Suprapubic skin (tissue), 4 donors: ENCODE measurements around the gene ZNF536. TPM values are rescaled to one million over a fixed set of nuclear protein-coding genes. Genes with fewer than 3 reads are reported as not detected.

Experiments
- DNase-seq, 2 donors: peaks; one replicate each; pipeline ENCODE4 v3.0.0-alpha.2; 2019; ENCODE audit warnings: low spot score in 2 of 2
- H3K27ac ChIP-seq: fragments of 200-600 bp; sonication (generic); one replicate; pipeline ENCODE4 v1.5.1; 2019
- H3K27me3 ChIP-seq: fragments of 200-600 bp; sonication (generic); one replicate; pipeline ENCODE4 v1.5.1; 2019
- H3K36me3 ChIP-seq: fragments of 200-600 bp; sonication (generic); one replicate; pipeline ENCODE4 v1.5.1; 2019
- H3K4me1 ChIP-seq: fragments of 200-600 bp; sonication (generic); one replicate; pipeline ENCODE4 v1.5.1; 2019
- H3K4me3 ChIP-seq: fragments of 200-600 bp; sonication (generic); one replicate; pipeline ENCODE4 v1.5.1; 2019; ENCODE audit warnings: mild to moderate bottlenecking
- H3K9me3 ChIP-seq: fragments of 200-600 bp; sonication (generic); one replicate; pipeline ENCODE4 v1.5.1; 2019
- CTCF ChIP-seq, 2 donors: fragments of 200-600 bp in 1 of 2; fragments of 450-650 bp in 1 of 2; sonication (generic) in 1 of 2; IDR thresholded peaks; one replicate each; pipeline ENCODE4 v1.5.1; 2016 to 2019; ENCODE audit warnings: antibody characterized with exemption in 2 of 2, mild to moderate bottlenecking in 1 of 2, moderate library complexity in 1 of 2
- EP300 ChIP-seq: sonication (generic); formaldehyde crosslinking; IDR thresholded peaks from one replicate; pipeline ENCODE4 v1.6.1; 2017; ENCODE audit warnings: antibody characterized with exemption
- POLR2A ChIP-seq, 2 donors: fragments of 450-650 bp; IDR thresholded peaks; one replicate each; pipeline ENCODE4 v1.6.1; 2017; ENCODE audit warnings: antibody characterized with exemption in 2 of 2, mild to moderate bottlenecking in 2 of 2, moderate library complexity in 2 of 2
- POLR2AphosphoS5 ChIP-seq, 3 donors: sonication (generic); formaldehyde crosslinking; IDR thresholded peaks; one replicate each; pipeline ENCODE4 v1.6.1; 2017; ENCODE audit warnings: antibody characterized with exemption in 3 of 3
- WGBS: methylation state at CpG from one replicate; pipeline ENCODE4 v1.1.5; 2018; 5-methylcytosine and 5-hydroxymethylcytosine counted together
- total RNA-seq, 4 donors: library from RNA; depleted of rRNA; stranded (reverse); fragments of >200 nt; gene quantifications; one replicate each; pipeline ENCODE4 v1.1.0, GENCODE V29; 2016

ZNF536 gene
- total RNA-seq, 4 donors from 2014 or later = 0.10 to 1.5 (median 0.51) TPM

- peaks cover 6% of the 10 kb centered on the region for H3K27me3 ChIP-seq
- TF ChIP-seq POLR2AphosphoS5 (IDR thresholded peaks at IDR 0.05) (no peak), EP300 (no peak), POLR2A (IDR thresholded peaks at IDR 0.05) (no peak)
- no peaks in the 10 kb centered on the region for H3K36me3 ChIP-seq
- no peaks in the 10 kb centered on the region for H3K9me3 ChIP-seq
- H3K4me3 ChIP-seq = no peak overlapping the region
- H3K27ac ChIP-seq = no peak overlapping the region
- 22% methylated on average over 5 of the region's 5 CpGs for WGBS
- H3K4me1 ChIP-seq = peaks cover 8% of the 10 kb centered on the region
- peak in 1 of 2 donors; percentile 67 for DNase-seq
These were observed 221.2 kb downstream of the ZNF536 start for GRCh38 chr19:30593356-30593755.

DNA sequence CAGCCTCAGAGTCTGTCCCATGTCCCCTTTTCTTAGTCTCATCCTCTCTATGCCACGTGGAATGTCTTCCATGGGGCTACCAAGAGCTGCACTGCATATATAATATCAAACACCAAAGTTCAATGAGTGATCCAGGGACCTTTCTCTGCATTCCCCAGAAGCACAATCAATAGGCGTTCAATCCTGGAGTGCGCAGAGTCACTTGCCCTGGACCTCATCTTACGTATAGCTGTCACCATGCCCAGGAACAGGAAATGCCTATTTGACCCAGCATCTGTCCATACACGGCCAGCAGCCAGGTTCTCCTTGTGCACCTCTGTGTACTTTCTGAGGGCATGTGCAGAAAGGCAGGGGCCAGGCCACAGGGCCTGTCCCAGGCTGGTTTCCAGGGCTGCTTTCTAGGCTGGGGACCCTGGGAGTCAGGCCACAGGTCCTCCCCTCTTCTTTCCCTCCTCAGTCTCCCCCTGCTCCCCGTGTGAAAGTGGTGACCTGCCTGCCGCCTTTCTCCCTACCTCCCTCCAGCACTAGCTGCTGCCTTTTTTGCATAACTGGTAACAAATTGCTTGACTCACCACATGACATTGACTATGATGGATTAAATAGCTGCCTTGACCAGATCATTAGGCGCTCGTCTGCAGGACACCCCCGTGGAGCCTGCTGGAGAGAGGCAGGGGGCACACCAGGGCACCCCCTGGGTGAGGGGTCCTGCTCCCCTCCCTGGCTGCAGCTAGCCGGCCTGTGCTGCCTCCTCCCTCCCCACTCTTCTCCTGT lies 222.0 kb downstream of the ZNF536 start:
- H3K36me3 ChIP-seq = no peaks in the 10 kb centered on the region
- H3K4me1 ChIP-seq = peaks cover 8% of the 10 kb centered on the region
- DNase-seq = peak in 1 of 2 donors; percentile 50
- no peaks in the 10 kb centered on the region for H3K9me3 ChIP-seq
- no peak for TF ChIP-seq POLR2AphosphoS5 (IDR thresholded peaks at IDR 0.05)
- no peak for TF ChIP-seq EP300
- 71% methylated on average over 11 of the region's 11 CpGs for WGBS
- no peak overlapping the region for H3K27ac ChIP-seq
- no peak overlapping the region for H3K4me3 ChIP-seq
- H3K27me3 ChIP-seq = peaks cover 6% of the 10 kb centered on the region

DNA sequence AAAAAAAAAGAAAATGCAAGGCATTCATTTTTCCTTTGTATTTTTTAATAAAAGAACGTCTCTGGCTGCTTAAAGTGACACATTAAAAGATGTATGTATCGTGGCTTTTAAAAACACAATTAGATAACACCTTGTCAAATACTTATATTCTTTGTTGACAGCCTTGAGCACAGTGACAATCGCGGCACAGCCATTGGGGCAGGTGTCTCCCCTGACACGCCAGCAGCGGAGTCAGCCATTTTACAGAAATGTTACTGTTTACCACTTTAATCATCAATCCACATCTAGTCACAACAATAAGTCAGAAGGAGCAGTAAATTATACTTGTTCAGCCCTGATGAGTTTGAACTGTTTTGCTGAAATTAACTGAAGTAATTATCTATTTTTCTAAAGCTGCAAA lies 224.1 kb downstream of the ZNF536 start:
- TF ChIP-seq POLR2A (IDR thresholded peaks at IDR 0.05) (no peak), POLR2AphosphoS5 (IDR thresholded peaks at IDR 0.05) (no peak), EP300 (no peak), CTCF (IDR thresholded peaks at IDR 0.05) (no peak)
- no peak overlapping the region for H3K27ac ChIP-seq
- no peaks in the 10 kb centered on the region for H3K36me3 ChIP-seq
- peak in 1 of 2 donors; percentile 24 for DNase-seq
- H3K4me1 ChIP-seq = peaks cover 8% of the 10 kb centered on the region
- H3K27me3 ChIP-seq = peaks cover 6% of the 10 kb centered on the region
- no peaks in the 10 kb centered on the region for H3K9me3 ChIP-seq
- no peak overlapping the region for H3K4me3 ChIP-seq
- 58% methylated on average over 6 of the region's 6 CpGs for WGBS

- peaks cover 6% of the 10 kb centered on the region for H3K27me3 ChIP-seq
- no peak for TF ChIP-seq CTCF (IDR thresholded peaks at IDR 0.05)
- TF ChIP-seq EP300 = no peak
- TF ChIP-seq POLR2A (IDR thresholded peaks at IDR 0.05) = no peak
- TF ChIP-seq POLR2AphosphoS5 (IDR thresholded peaks at IDR 0.05) = no peak
- peaks cover 8% of the 10 kb centered on the region for H3K4me1 ChIP-seq
- H3K27ac ChIP-seq = no peak overlapping the region
- WGBS = 52% methylated on average over 9 of the region's 9 CpGs
- DNase-seq = peak in 1 of 2 donors; percentile 23
- H3K36me3 ChIP-seq = no peaks in the 10 kb centered on the region
- H3K4me3 ChIP-seq = no peak overlapping the region
- H3K9me3 ChIP-seq = no peaks in the 10 kb centered on the region
These were observed 224.7 kb downstream of the ZNF536 start for GRCh38 chr19:30596813-30597399.

DNA sequence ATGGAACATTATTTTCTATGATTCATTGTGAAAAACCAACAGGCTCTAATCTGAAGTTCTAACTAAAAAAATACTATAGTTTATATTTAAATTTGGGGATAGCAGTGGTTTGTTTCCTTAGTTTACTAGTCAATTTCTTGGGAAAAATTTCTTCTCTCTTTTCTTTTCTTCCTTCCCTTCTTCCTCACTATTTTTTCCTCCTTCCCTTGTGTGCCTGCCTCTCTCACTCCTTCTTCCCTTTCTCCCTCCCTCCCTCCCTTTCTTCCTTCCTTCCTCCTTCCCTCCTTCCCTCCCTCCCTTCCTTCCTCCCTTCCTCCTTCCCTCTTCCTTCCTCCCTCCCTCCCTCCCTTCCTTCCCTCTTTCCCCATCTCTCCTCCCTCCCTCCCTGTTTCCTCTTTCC lies 226.5 kb downstream of the ZNF536 start:
- no peak for TF ChIP-seq CTCF (IDR thresholded peaks at IDR 0.05)
- no peak for TF ChIP-seq EP300
- TF ChIP-seq POLR2A (IDR thresholded peaks at IDR 0.05) = no peak
- TF ChIP-seq POLR2AphosphoS5 (IDR thresholded peaks at IDR 0.05) = no peak
- Histone ChIP-seq H3K9me3 (no peaks in the 10 kb centered on the region), H3K4me1 (peaks cover 1% of the 10 kb centered on the region), H3K27ac (no peak overlapping the region), H3K27me3 (peaks cover 6% of the 10 kb centered on the region), H3K36me3 (no peaks in the 10 kb centered on the region), H3K4me3 (no peak overlapping the region)
- DNase-seq = no peak

GRCh38 chr19:30602661-30603350 lies 230.6 kb downstream of the ZNF536 start:
- Histone ChIP-seq H3K9me3 (no peaks in the 10 kb centered on the region), H3K4me1 (no peaks in the 10 kb centered on the region), H3K4me3 (no peak overlapping the region), H3K27me3 (no peaks in the 10 kb centered on the region), H3K36me3 (no peaks in the 10 kb centered on the region), H3K27ac (no peak overlapping the region)
- TF ChIP-seq CTCF (IDR thresholded peaks at IDR 0.05) = no peak
- no peak for TF ChIP-seq POLR2A (IDR thresholded peaks at IDR 0.05)
- TF ChIP-seq POLR2AphosphoS5 (IDR thresholded peaks at IDR 0.05) = no peak
- no peak for TF ChIP-seq EP300
- DNase-seq = peak in 1 of 2 donors; percentile 55
- 64% methylated on average over 10 of the region's 10 CpGs for WGBS
